ENCODE measurements around the gene CEP104.
A peak's percentile ranks its signal among the peaks of the same experiment; 100 is the strongest.

The CEP104 gene

DNA sequence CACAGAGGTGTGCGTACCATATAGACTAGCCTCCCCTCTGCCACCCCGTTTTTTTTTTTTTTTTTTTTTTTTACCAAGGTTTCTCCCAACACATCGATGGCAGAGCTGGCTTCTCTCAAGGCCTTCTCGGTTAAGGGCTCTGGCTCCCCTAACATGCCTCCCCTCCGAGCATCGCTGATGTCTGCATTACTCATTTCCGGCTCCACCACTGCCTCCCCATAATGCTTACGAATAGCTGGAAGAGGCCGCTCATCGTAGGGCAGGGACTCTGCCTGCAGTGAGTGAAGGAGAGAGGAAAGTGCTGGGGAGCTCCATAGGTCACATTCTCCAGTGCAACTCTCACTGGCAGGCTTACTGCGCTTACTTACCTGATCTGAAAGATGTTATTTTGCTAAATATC, 20.6 kb downstream of the CEP104 start:
- no peak for DNase-seq (ENCODE audit: extremely low read depth, low read depth)
- no peak for TF ChIP-seq CTCF (IDR thresholded peaks at IDR 0.05; ENCODE audit: low read depth, low read length, missing control alignments)
- H3K4me3 ChIP-seq (replicated peaks; ENCODE audit: low read depth, low read length) = no peak overlapping the region

- TF ChIP-seq CTCF (IDR thresholded peaks at IDR 0.05; ENCODE audit: low read depth, low read length, missing control alignments) = no peak
- no peak for DNase-seq (ENCODE audit: extremely low read depth, low read depth)
Measured at GRCh38 chr1:3834701-3835100, 22.3 kb downstream of the CEP104 start.

DNA sequence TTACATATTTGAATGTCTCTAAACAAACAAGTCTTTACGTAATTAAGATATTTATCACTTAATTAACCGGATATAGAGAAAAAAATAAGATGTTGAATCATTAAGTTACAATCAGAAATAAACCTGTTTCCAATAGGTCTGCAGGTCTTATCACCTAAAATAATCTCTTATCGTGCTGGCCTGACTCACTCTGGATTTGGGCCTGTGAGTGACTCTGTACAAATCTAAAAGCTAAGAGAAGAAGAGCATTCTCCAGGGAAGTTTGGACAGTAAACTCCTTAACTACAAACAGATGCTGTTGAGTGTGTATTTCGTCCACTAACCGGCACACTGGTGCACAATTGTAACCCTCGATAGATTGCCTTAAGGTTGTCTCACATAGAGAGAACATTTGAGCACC, 25.3 kb downstream of the CEP104 start:
- H3K4me3 ChIP-seq (replicated peaks; ENCODE audit: low read depth, low read length) = no peak overlapping the region
- no peak for TF ChIP-seq CTCF (IDR thresholded peaks at IDR 0.05; ENCODE audit: low read depth, low read length, missing control alignments)
- DNase-seq (ENCODE audit: extremely low read depth, low read depth) = peak; percentile 58

More at GRCh38 chr1:3834701-3835100, 22.3 kb downstream of the CEP104 start:
- H3K4me3 ChIP-seq (replicated peaks; ENCODE audit: low read depth, low read length) = no peak overlapping the region

GRCh38 chr1:3828391-3828790, 28.6 kb downstream of the CEP104 start:
- TF ChIP-seq CTCF (IDR thresholded peaks at IDR 0.05; ENCODE audit: low read depth, low read length, missing control alignments) = no peak
- H3K4me3 ChIP-seq (replicated peaks; ENCODE audit: low read depth, low read length) = no peak overlapping the region
- no peak for DNase-seq (ENCODE audit: extremely low read depth, low read depth)

- TF ChIP-seq CTCF (IDR thresholded peaks at IDR 0.05; ENCODE audit: low read depth, low read length, missing control alignments) = no peak
- H3K4me3 ChIP-seq (replicated peaks; ENCODE audit: low read depth, low read length) = no peak overlapping the region
- no peak for DNase-seq (ENCODE audit: extremely low read depth, low read depth)
Measured at GRCh38 chr1:3827813-3828307, 29.2 kb downstream of the CEP104 start.

DNA sequence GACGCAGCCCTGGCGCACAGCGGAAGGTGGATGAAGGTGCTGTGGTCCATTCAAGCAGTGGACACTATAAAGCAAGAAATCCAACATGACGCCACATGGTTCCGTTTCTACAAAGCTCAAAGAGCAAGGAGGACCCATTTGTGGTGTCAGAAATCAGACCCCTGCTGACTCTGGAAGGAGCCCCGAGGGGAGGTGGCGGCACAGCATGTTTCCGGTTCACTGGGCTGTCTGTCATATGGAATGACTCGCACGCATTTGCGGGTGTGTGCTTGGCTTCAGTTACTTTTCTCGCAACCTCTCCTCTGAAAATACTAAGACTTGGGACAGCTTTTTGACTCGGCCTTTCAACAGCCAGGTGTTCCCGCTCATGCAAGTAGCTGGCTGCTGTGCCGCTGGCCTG, 31.7 kb downstream of the CEP104 start:
- no peak for DNase-seq (ENCODE audit: extremely low read depth, low read depth)
- TF ChIP-seq CTCF (IDR thresholded peaks at IDR 0.05; ENCODE audit: low read depth, low read length, missing control alignments) = no peak

DNA sequence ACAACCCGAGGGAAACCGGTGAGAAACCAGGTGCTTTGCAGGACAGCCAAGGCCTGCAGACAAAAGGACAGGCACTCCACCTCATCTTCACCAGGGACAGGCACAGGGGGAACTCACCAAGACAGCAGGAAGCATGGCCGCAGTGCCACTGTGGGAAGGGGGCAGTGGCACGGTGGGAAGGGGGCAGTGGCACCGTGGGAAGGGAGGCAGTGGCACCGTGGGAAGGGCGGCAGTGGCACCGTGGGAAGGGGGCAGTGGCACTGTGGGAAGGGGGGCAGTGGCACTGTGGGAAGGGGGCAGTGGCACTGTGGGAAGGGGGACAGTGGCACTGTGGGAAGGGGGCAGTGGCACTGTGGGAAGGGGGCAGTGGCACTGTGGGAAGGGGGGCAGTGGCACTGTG, 32.4 kb downstream of the CEP104 start:
- DNase-seq (ENCODE audit: extremely low read depth, low read depth) = no peak
- H3K4me3 ChIP-seq (replicated peaks; ENCODE audit: low read depth, low read length) = no peak overlapping the region
- TF ChIP-seq CTCF (IDR thresholded peaks at IDR 0.05; ENCODE audit: low read depth, low read length, missing control alignments) = no peak

More for the DNA sequence above, 31.7 kb downstream of the CEP104 start:
- no peak overlapping the region for H3K4me3 ChIP-seq (replicated peaks; ENCODE audit: low read depth, low read length)
